ENCODE measurements around the gene ANAPC2.
A peak's percentile ranks its signal among the peaks of the same experiment; 100 is the strongest.

ANAPC2 gene

GRCh38 chr9:137173796-137174664 is 14.3 kb downstream of the ANAPC2 start:
- ATAC-seq: no peak

- ATAC-seq: no peak
These were observed 15.2 kb downstream of the ANAPC2 start for GRCh38 chr9:137172901-137173795.

DNA sequence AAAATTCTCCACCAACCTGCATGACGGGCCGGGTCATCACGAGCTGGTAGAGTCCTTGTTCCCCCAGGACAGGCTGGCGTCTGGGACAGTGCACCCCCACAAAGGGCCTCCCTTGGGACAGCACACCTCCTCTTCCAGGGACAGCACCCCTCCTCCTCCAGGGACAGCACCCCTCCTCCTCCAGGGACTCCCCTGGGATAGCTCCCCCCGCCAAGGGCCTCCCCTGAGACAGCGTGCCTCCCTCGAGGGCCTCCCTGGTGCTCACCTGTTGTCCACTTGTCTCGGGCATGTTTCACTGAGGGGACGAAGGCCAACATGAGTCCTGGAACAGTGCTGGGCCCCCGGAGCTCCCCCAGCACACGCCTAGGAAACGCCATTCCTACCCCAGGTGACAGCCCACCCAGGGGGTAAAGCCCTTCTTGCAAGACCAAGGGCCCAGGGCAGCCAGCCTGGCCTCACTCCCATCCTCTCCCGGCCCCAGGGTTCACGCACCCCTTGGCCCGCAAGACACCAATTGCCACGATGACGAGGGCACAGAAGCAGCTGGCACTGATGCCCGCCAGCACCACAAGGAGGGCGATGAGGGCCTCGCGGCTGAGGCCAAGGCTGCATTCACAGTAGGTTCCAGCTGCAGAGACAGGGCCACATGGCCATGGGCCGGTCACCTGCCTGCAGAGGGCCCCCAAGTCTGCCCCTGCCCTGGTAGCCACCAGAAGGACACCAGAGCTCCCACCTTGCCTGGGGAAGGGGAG is 17.0 kb downstream of the ANAPC2 start:
- ATAC-seq: no peak

GRCh38 chr9:137170486-137171148 is 17.7 kb downstream of the ANAPC2 start:
- no peak for ATAC-seq

GRCh38 chr9:137169896-137170358 is 18.4 kb downstream of the ANAPC2 start, which contains the start of gene LRRC26:
TSS of gene LRRC26 (minus strand) at chr9:137170051. CDS start at chr9:137169943, 108 bp downstream.
- no peak for ATAC-seq

- peak; percentile 13 to 15 for ATAC-seq
These were observed 19.2 kb downstream of the ANAPC2 start for GRCh38 chr9:137168904-137169856.

DNA sequence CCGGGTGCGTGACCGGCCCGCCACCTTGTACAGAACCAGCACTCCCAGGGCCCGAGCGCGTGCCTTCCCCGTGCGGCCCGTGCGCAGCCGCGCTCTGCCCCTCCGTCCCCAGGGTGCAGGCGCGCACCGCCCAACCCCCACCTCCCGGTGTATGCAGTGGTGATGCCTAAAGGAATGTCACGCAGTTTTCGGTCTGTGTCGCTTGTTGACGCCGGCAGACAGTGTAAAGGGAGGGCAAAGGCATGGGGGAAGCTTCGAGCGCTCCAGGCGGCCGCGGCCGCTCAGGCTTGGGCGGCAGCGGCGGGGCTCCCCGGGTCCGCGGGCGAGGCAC is 19.8 kb downstream of the ANAPC2 start:
- ATAC-seq: peak; percentile 14 to 29

- ATAC-seq: peak; percentile 7 to 10
These were observed 20.4 kb downstream of the ANAPC2 start for GRCh38 chr9:137167747-137168572.

- ATAC-seq: no peak
These were observed 21.0 kb downstream of the ANAPC2 start for GRCh38 chr9:137167277-137167746.

GRCh38 chr9:137166380-137167229 is 21.8 kb downstream of the ANAPC2 start:
- ATAC-seq: no peak

DNA sequence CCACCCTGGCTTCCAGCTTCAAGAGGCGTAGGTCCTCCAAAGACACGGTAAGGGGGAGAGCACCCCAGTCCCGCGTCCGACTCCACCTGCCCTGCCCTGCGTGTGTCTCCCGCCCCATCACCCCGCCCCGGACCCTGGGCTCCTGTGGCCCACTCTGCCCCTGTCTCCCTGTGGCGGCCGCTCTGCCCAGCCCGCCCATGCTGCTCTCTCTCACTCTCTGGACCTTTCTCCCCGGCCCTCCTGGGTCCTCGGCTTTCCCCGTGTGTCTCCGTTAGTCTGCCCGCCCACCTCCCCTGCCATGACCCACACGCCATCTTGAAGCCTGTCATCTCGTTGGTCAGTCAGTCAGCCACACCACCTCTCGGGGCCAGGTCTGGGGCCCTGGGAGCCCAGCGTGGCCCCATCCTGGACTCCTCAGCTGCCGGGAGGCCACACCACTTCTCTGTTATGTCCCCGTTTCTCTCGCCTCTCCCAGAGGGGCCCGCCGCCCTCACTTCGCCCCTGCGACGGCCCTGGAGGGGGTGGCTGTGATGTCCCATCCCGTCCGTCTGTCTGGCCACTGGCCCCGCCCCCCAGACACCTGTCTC is 23.0 kb downstream of the ANAPC2 start:
- ATAC-seq: no peak

GRCh38 chr9:137164370-137165249 is 23.8 kb downstream of the ANAPC2 start:
- no peak for ATAC-seq

- ATAC-seq: no peak
These were observed 24.6 kb downstream of the ANAPC2 start for GRCh38 chr9:137163805-137164204.

GRCh38 chr9:137163365-137163715 is 25.0 kb downstream of the ANAPC2 start:
- no peak for ATAC-seq

DNA sequence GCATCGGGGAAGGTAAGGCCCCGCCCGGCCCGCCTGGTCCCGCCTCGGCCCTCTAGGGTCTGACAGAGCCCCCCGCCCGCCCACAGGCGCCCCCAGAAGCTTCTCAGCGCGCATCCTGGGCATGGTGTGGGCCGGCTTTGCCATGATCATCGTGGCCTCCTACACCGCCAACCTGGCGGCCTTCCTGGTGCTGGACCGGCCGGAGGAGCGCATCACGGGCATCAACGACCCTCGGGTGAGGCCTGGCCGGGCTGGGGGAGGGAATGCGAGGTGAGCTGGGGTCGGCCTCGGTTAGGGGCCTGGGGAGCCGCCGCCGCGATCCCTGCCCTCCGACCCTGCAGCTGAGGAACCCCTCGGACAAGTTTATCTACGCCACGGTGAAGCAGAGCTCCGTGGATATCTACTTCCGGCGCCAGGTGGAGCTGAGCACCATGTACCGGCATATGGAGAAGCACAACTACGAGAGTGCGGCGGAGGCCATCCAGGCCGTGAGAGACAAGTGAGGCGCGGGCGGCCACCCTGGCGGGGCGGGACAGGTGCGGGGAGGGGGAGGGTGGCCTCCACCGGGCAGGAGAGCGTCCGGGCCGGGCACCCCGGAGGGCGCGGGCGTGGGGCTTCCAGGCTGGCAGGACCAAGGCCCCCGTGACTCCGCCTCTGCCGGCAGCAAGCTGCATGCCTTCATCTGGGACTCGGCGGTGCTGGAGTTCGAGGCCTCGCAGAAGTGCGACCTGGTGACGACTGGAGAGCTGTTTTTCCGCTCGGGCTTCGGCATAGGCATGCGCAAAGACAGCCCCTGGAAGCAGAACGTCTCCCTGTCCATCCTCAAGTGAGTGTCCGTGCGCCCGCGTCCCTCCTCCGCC is 25.6 kb downstream of the ANAPC2 start:
- no peak for ATAC-seq
